ENCODE measurements around the gene CALY.

CALY gene

GRCh38 chr10:133347710-133348517, 11.2 kb upstream of the CALY start:
- Histone ChIP-seq H3K27me3 (ENCODE audit: insufficient read depth, low read depth, severe bottlenecking) (no peaks in the 10 kb centered on the region), H3K4me3 (ENCODE audit: low read depth, low read length) (no peak overlapping the region), H3K36me3 (no peaks in the 10 kb centered on the region), H3K27ac (no peak overlapping the region), H3K9me3 (ENCODE audit: severe bottlenecking) (no peaks in the 10 kb centered on the region)
- TF ChIP-seq CTCF (IDR thresholded peaks at IDR 0.05; ENCODE audit: low read depth, low read length) = no peak
- no peak for DNase-seq

GRCh38 chr10:133346413-133346812, 9.7 kb upstream of the CALY start:
- H3K36me3 ChIP-seq = no peaks in the 10 kb centered on the region
- H3K4me3 ChIP-seq (ENCODE audit: low read depth, low read length) = no peak overlapping the region
- DNase-seq = no peak
- no peaks in the 10 kb centered on the region for H3K9me3 ChIP-seq (ENCODE audit: severe bottlenecking)
- no peak overlapping the region for H3K27ac ChIP-seq
- H3K27me3 ChIP-seq (ENCODE audit: insufficient read depth, low read depth, severe bottlenecking) = no peaks in the 10 kb centered on the region
- no peak for TF ChIP-seq CTCF (IDR thresholded peaks at IDR 0.05; ENCODE audit: low read depth, low read length)

DNA sequence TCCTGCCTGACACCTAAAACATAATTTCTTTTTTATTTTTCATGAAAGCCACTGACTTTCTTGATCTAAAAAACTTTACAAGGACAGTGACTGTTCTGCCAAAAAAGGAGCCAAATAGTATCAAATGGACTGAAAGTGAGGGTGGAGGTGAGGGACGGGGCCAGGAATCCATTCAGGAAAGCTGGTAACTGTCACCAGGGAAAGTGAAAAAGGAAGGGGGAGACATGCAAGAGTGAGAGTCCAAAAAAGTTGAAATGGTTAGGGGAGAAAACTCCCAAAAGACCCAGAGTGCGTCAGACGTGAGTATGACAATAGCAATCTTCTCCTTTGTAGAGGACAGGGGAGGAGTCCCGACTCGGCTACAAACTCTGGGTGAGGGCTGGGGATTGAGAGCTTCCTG, 7.5 kb upstream of the CALY start:
- no peak for TF ChIP-seq CTCF (IDR thresholded peaks at IDR 0.05; ENCODE audit: low read depth, low read length)
- H3K36me3 ChIP-seq = no peaks in the 10 kb centered on the region
- no peak for DNase-seq
- no peaks in the 10 kb centered on the region for H3K27me3 ChIP-seq (ENCODE audit: insufficient read depth, low read depth, severe bottlenecking)
- no peaks in the 10 kb centered on the region for H3K9me3 ChIP-seq (ENCODE audit: severe bottlenecking)
- no peak overlapping the region for H3K27ac ChIP-seq
- H3K4me3 ChIP-seq (ENCODE audit: low read depth, low read length) = no peak overlapping the region

DNA sequence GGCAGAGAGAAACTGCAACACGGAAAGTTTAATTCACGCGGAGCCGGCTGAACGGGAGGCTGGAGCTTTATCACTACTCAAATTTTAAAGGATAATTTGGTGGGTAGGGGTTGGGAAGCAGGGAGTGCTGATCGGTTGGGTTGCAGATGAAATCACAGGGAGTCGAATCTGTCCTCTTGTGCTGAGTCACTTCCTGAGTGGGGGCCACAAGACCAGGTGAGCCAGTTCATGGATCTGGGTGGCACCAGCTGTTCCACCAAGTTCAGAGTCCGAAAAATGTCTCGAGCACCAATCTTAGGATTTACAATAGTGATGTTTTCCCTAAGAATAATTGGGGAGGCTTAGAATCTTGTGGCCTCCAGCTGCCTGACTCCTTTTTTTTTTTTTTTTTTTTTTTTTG, 6.9 kb upstream of the CALY start:
- Histone ChIP-seq H3K4me3 (ENCODE audit: low read depth, low read length) (no peak overlapping the region), H3K27me3 (ENCODE audit: insufficient read depth, low read depth, severe bottlenecking) (no peaks in the 10 kb centered on the region), H3K36me3 (no peaks in the 10 kb centered on the region), H3K27ac (no peak overlapping the region), H3K9me3 (ENCODE audit: severe bottlenecking) (no peaks in the 10 kb centered on the region)
- TF ChIP-seq CTCF (IDR thresholded peaks at IDR 0.05; ENCODE audit: low read depth, low read length) = no peak
- no peak for DNase-seq

- no peaks in the 10 kb centered on the region for H3K9me3 ChIP-seq (ENCODE audit: severe bottlenecking)
- TF ChIP-seq CTCF (IDR thresholded peaks at IDR 0.05; ENCODE audit: low read depth, low read length) = no peak
- DNase-seq = no peak
These were observed 6.2 kb upstream of the CALY start for GRCh38 chr10:133342942-133343341.

GRCh38 chr10:133341983-133342382, 5.3 kb upstream of the CALY start:
- Histone ChIP-seq H3K9me3 (ENCODE audit: severe bottlenecking) (peaks cover 3% of the 10 kb centered on the region), H3K27me3 (ENCODE audit: insufficient read depth, low read depth, severe bottlenecking) (peaks cover 7% of the 10 kb centered on the region), H3K36me3 (no peaks in the 10 kb centered on the region), H3K4me3 (ENCODE audit: low read depth, low read length) (no peak overlapping the region), H3K27ac (no peak overlapping the region)
- DNase-seq = no peak
- TF ChIP-seq CTCF (IDR thresholded peaks at IDR 0.05; ENCODE audit: low read depth, low read length) = no peak

More at GRCh38 chr10:133342942-133343341, 6.2 kb upstream of the CALY start:
- Histone ChIP-seq H3K27me3 (ENCODE audit: insufficient read depth, low read depth, severe bottlenecking) (no peaks in the 10 kb centered on the region), H3K36me3 (no peaks in the 10 kb centered on the region), H3K27ac (no peak overlapping the region), H3K4me3 (ENCODE audit: low read depth, low read length) (no peak overlapping the region)

Measured in WERI-Rb-1 (cell line).